GM23338 (cell line): Measurements from ENCODE around the gene HAL. TPM values are rescaled to one million over a fixed set of nuclear protein-coding genes. Genes with fewer than 3 reads are reported as not detected.

ENCODE experiments used
- ATAC-seq: fragments of 200-7000 bp; cut with Tn5 transposase; 3 replicates; pipeline ENCODE4 v1.9.1; 2020
- DNase-seq: peaks from one replicate; pipeline ENCODE4 v3.0.0-alpha.2; 2015; ENCODE audit warnings: low spot score
- H2AFZ ChIP-seq: fragments of 200-600 bp; sonication (generic); 2 replicates; pipeline ENCODE4 v1.8.0; 2016; ENCODE audit warnings: antibody characterized with exemption, mild to moderate bottlenecking, moderate library complexity
- H3F3A ChIP-seq: fragments of 200-600 bp; sonication (generic); replicated peaks from 2 replicates; pipeline ENCODE4 v1.8.0; 2017; ENCODE audit warnings: antibody characterized with exemption, mixed run types, low read depth
- H3K27ac ChIP-seq: fragments of 200-600 bp; sonication (generic); 2 replicates; pipeline ENCODE4 v1.6.1; 2016; ENCODE audit warnings: low read depth
- H3K27me3 ChIP-seq: fragments of 200-600 bp; sonication (generic); 2 replicates; pipeline ENCODE4 v1.8.0; 2016; ENCODE audit warnings: mild to moderate bottlenecking, mixed run types, moderate library complexity; ENCODE audit not compliant: insufficient read depth
- H3K36me3 ChIP-seq: fragments of 200-600 bp; sonication (generic); 2 replicates; pipeline ENCODE4 v1.8.0; 2016; ENCODE audit warnings: mild to moderate bottlenecking; ENCODE audit not compliant: insufficient read depth
- H3K4me1 ChIP-seq: fragments of 200-600 bp; sonication (generic); 2 replicates; pipeline ENCODE4 v1.8.0; 2016; ENCODE audit warnings: mild to moderate bottlenecking, moderate library complexity; ENCODE audit not compliant: insufficient read depth
- H3K4me2 ChIP-seq: fragments of 200-600 bp; sonication (generic); 2 replicates; pipeline ENCODE4 v1.7.1; 2017; ENCODE audit warnings: mixed run types
- H3K4me3 ChIP-seq: fragments of 200-600 bp; sonication (generic); 2 replicates; pipeline ENCODE4 v1.6.1; 2016; ENCODE audit warnings: mixed run types
- H3K79me2 ChIP-seq: fragments of 200-600 bp; sonication (generic); replicated peaks from 2 replicates; pipeline ENCODE4 v1.8.0; 2017; ENCODE audit warnings: mild to moderate bottlenecking; ENCODE audit not compliant: insufficient read depth
- H3K9me2 ChIP-seq: fragments of 200-600 bp; sonication (generic); 2 replicates; pipeline ENCODE4 v1.8.0; 2017; ENCODE audit not compliant: insufficient read depth
- H4K20me1 ChIP-seq: fragments of 200-600 bp; sonication (generic); replicated peaks from 2 replicates; pipeline ENCODE4 v1.8.0; 2017; ENCODE audit warnings: mild to moderate bottlenecking; ENCODE audit not compliant: insufficient read depth
- H3K27ac Mint-ChIP-seq: 2 replicates; pipeline ENCODE4 v1.8.0; 2020; ENCODE audit warnings: inconsistent platforms, mild to moderate bottlenecking, moderate library complexity, mixed read lengths
- H3K27me3 Mint-ChIP-seq: 3 replicates; pipeline ENCODE4 v1.8.0; 2022; ENCODE audit warnings: low read depth, mild to moderate bottlenecking, moderate library complexity, mixed read lengths, inconsistent platforms; ENCODE audit not compliant: insufficient read depth, poor library complexity
- H3K36me3 Mint-ChIP-seq: 3 replicates; pipeline ENCODE4 v1.8.0; 2021; ENCODE audit warnings: low read depth, mild to moderate bottlenecking, inconsistent platforms, moderate library complexity, mixed read lengths
- H3K4me1 Mint-ChIP-seq: 3 replicates; pipeline ENCODE4 v1.8.0; 2020; ENCODE audit warnings: mild to moderate bottlenecking, inconsistent platforms, mixed read lengths
- H3K4me3 Mint-ChIP-seq: 3 replicates; pipeline ENCODE4 v1.8.0; 2021; ENCODE audit warnings: moderate library complexity, mild to moderate bottlenecking, inconsistent platforms, mixed read lengths
- H3K9me3 Mint-ChIP-seq: 3 replicates; pipeline ENCODE4 v1.8.0; 2020; ENCODE audit warnings: moderate library complexity, mild to moderate bottlenecking, inconsistent platforms, mixed read lengths
- CREB1 ChIP-seq: fragments of 250-450 bp; sonication (Bioruptor Pico); IDR thresholded peaks from 2 replicates; pipeline ENCODE4 v1.5.0; 2020; ENCODE audit warnings: low read depth, mild to moderate bottlenecking, moderate library complexity
- CTCF ChIP-seq, 2 experiments: fragments of 200-600 bp in 1 of 2; sonication (generic) in 1 of 2; conservative IDR thresholded peaks; 2 replicates each; pipeline versions ENCODE4 v1.5.1 to v1.6.1; 2016 to 2017; ENCODE audit warnings: antibody characterized with exemption in 2 of 2, low read depth in 2 of 2, mild to moderate bottlenecking in 2 of 2, moderate library complexity in 1 of 2
- ETS1 ChIP-seq: IDR thresholded peaks from 2 replicates; pipeline ENCODE4 v1.6.1; 2016; ENCODE audit warnings: antibody characterized with exemption
- EZH2 ChIP-seq: fragments of 200-600 bp; sonication (generic); IDR thresholded peaks from one replicate; pipeline ENCODE4 v1.8.0; 2017; ENCODE audit warnings: antibody characterized with exemption, mild to moderate bottlenecking, low read depth; ENCODE audit not compliant: unreplicated experiment
- EZH2phosphoT487 ChIP-seq: fragments of 200-600 bp; sonication (generic); IDR thresholded peaks from one replicate; pipeline ENCODE4 v1.8.1; 2018; ENCODE audit warnings: antibody characterized with exemption; ENCODE audit not compliant: unreplicated experiment
- JUNB ChIP-seq: IDR thresholded peaks from one replicate; pipeline ENCODE4 v1.6.1; 2016; ENCODE audit warnings: antibody characterized with exemption; ENCODE audit not compliant: unreplicated experiment
- NANOG ChIP-seq: IDR thresholded peaks from 2 replicates; pipeline ENCODE4 v1.6.1; 2016; ENCODE audit warnings: antibody characterized with exemption, borderline replicate concordance
- POLR2AphosphoS5 ChIP-seq: IDR thresholded peaks from 2 replicates; pipeline ENCODE4 v1.6.1; 2016; ENCODE audit warnings: antibody characterized with exemption, low read depth
- REST ChIP-seq: IDR thresholded peaks from one replicate; pipeline ENCODE4 v1.6.1; 2018; ENCODE audit warnings: antibody characterized with exemption; ENCODE audit not compliant: unreplicated experiment
- STAT1 ChIP-seq: IDR thresholded peaks from one replicate; pipeline ENCODE4 v1.6.1; 2016; ENCODE audit warnings: antibody characterized with exemption; ENCODE audit not compliant: unreplicated experiment
- ZNF114 ChIP-seq: fragments of 250-450 bp; sonication (Bioruptor Pico); IDR thresholded peaks from 2 replicates; pipeline ENCODE4 v1.5.0; 2020; ENCODE audit warnings: mild to moderate bottlenecking, moderate library complexity
- ZNF331 ChIP-seq: fragments of 250-450 bp; sonication (Bioruptor Pico); IDR thresholded peaks from 2 replicates; pipeline ENCODE4 v1.5.0; 2020; ENCODE audit warnings: low read depth, mild to moderate bottlenecking, moderate library complexity
- ZNF462 ChIP-seq: fragments of 250-450 bp; sonication (Bioruptor Pico); IDR thresholded peaks from 2 replicates; pipeline ENCODE4 v1.5.0; 2020; ENCODE audit warnings: mild to moderate bottlenecking, moderate library complexity
- polyA plus RNA-seq: library from polyadenylated mRNA; unstranded; fragments of >200 nt; fragmentation: Nextera tagmentation; extraction: Ambion mirVana; gene quantifications from 2 replicates; pipeline ENCODE4 v1.2.1, GENCODE V29; 2016
- total RNA-seq: library from RNA; depleted of rRNA; stranded (reverse); fragments of >200 nt; shearing (Covaris generic); gene quantifications from 2 replicates; pipeline ENCODE4 v1.2.3, GENCODE V29; 2014

HAL gene
- total and polyA plus RNA-seq, 2 experiments from 2014 or later = 0.17 to 0.24 TPM

GRCh38 chr12:95988506-95989275, 7.5 kb downstream of the HAL start:
- Histone ChIP-seq H2AFZ (no peak overlapping the region), H3F3A (no peaks in the 10 kb centered on the region), H3K9me2 (no peaks in the 10 kb centered on the region), H3K4me2 (no peak overlapping the region), H3K36me3 (no peaks in the 10 kb centered on the region), H3K27me3 (no peaks in the 10 kb centered on the region), H4K20me1 (no peaks in the 10 kb centered on the region), H3K27ac (no peak overlapping the region), H3K79me2 (no peaks in the 10 kb centered on the region), H3K4me1 (peaks cover 27% of the 10 kb centered on the region), H3K4me3 (no peak overlapping the region)
- Mint-ChIP-seq H3K36me3 (no peaks in the 10 kb centered on the region), H3K4me1 (peaks cover 38% of the 10 kb centered on the region), H3K27me3 (peaks cover 3% of the 10 kb centered on the region), H3K27ac (no peak overlapping the region), H3K9me3 (no peaks in the 10 kb centered on the region), H3K4me3 (no peak overlapping the region)
- DNase-seq = no peak
- TF ChIP-seq REST (no peak), ZNF331 (CRISPR knock-in tag) (no peak), POLR2AphosphoS5 (no peak), EZH2 (no peak), ETS1 (no peak), STAT1 (no peak), ZNF462 (CRISPR knock-in tag) (no peak), CREB1 (no peak), EZH2phosphoT487 (no peak), CTCF (conservative IDR thresholded peaks at IDR 0.05; ENCODE audit: low read depth in 2 of 2) (no peak), JUNB (no peak), NANOG (no peak), ZNF114 (CRISPR knock-in tag) (no peak)
- no peak for ATAC-seq
